LoVo (cell line): ENCODE data around the gene TTC24.
A peak's percentile ranks its signal among the peaks of the same experiment; 100 is the strongest.

Experiments used
- DNase-seq: peaks from one replicate; pipeline ENCODE4 v3.0.0-alpha.2; 2016; ENCODE audit warnings: low spot score

TTC24 gene

GRCh38 chr1:156554971-156555370, 24.6 kb upstream of the TTC24 start:
- no peak for DNase-seq

- no peak for DNase-seq
Measured at GRCh38 chr1:156555715-156556114, 23.8 kb upstream of the TTC24 start.

GRCh38 chr1:156556354-156556753, 23.2 kb upstream of the TTC24 start:
- no peak for DNase-seq

- DNase-seq, result no peak
Measured at GRCh38 chr1:156559086-156559796, 20.3 kb upstream of the TTC24 start.

- no peak for DNase-seq
Measured at GRCh38 chr1:156559797-156560385, 19.6 kb upstream of the TTC24 start.

GRCh38 chr1:156560585-156561163, 18.8 kb upstream of the TTC24 start:
- DNase-seq, result no peak

- DNase-seq, result no peak
Measured at GRCh38 chr1:156565519-156565918, 14.0 kb upstream of the TTC24 start.

- no peak for DNase-seq
Measured at GRCh38 chr1:156566436-156566835, 13.1 kb upstream of the TTC24 start.

GRCh38 chr1:156571261-156571852, 8.2 kb upstream of the TTC24 start:
- DNase-seq, result peak; percentile 58

GRCh38 chr1:156571919-156572662, 7.4 kb upstream of the TTC24 start, which contains the start of gene IQGAP3:
TSS of gene IQGAP3 (minus strand) at chr1:156572565. CDS start at chr1:156572529, 36 bp downstream.
- DNase-seq, result peak; percentile 93

GRCh38 chr1:156572663-156573018, 6.9 kb upstream of the TTC24 start:
- DNase-seq, result no peak

- DNase-seq, result no peak
Measured at GRCh38 chr1:156574039-156574633, 5.4 kb upstream of the TTC24 start.

- no peak for DNase-seq
Measured at GRCh38 chr1:156577550-156577949, 2.0 kb upstream of the TTC24 start.

GRCh38 chr1:156578055-156578454, 1.5 kb upstream of the TTC24 start:
- DNase-seq, result no peak

- DNase-seq, result no peak
Measured at GRCh38 chr1:156581661-156582387, 2.3 kb downstream of the TTC24 start.

- DNase-seq, result no peak
Measured at GRCh38 chr1:156582388-156583017, 3.0 kb downstream of the TTC24 start.

- DNase-seq, result peak; percentile 83
Measured at GRCh38 chr1:156583821-156584622, 4.5 kb downstream of the TTC24 start.

GRCh38 chr1:156584813-156585212, 5.3 kb downstream of the TTC24 start:
- no peak for DNase-seq

GRCh38 chr1:156586323-156586722, 6.8 kb downstream of the TTC24 start:
- DNase-seq, result no peak

GRCh38 chr1:156586892-156587477, 7.5 kb downstream of the TTC24 start:
- no peak for DNase-seq
